BJ (cell line): ENCODE measurements around the gene ZNF654. TPM values are rescaled to one million over a fixed set of nuclear protein-coding genes. Genes with fewer than 3 reads are reported as not detected.
A peak's percentile ranks its signal among the peaks of the same experiment; 100 is the strongest.
"Not testable (repeated sequence)": the region's sequence is repeated elsewhere in the genome, so short reads cannot be mapped to it uniquely, and the experiment has no call there.

Experiments
- CTCF ChIA-PET: fragments of 350-600 bp; formaldehyde crosslinking; extraction: SDS; loops from one replicate; lab custom pipeline; 2021; ENCODE audit warnings: antibody characterized with exemption, inconsistent platforms; lab: Yijun Ruan, JAX
- POLR2A ChIA-PET: fragments of 300-600 bp; sonication (Branson Sonifier 250); formaldehyde crosslinking; extraction: SDS; loops from one replicate; lab custom pipeline; 2021; ENCODE audit warnings: antibody characterized with exemption; lab: Charles Lee
- DNase-seq: peaks from one replicate; pipeline ENCODE4 v3.0.0-alpha.2; 2011; ENCODE audit warnings: low read depth
- H3K27me3 ChIP-seq: 2 replicates; pipeline ENCODE4 v1.6.0; 2011; ENCODE audit warnings: low read length; ENCODE audit not compliant: control insufficient read depth, insufficient read depth
- H3K36me3 ChIP-seq: 2 replicates; pipeline ENCODE4 v1.5.1; 2011; ENCODE audit warnings: low read length; ENCODE audit not compliant: control insufficient read depth, insufficient read depth
- H3K4me3 ChIP-seq: 2 replicates; pipeline ENCODE4 v1.5.1; 2011; ENCODE audit warnings: low read depth, mild to moderate bottlenecking, control low read depth, low read length
- CTCF ChIP-seq: IDR thresholded peaks from 2 replicates; pipeline ENCODE4 v1.5.1; 2011; ENCODE audit warnings: low read depth, mild to moderate bottlenecking, control low read depth, inconsistent platforms, low read length, moderate library complexity; ENCODE audit not compliant: insufficient read depth
- polyA minus RNA-seq: library from RNA; depleted of rRNA, polyadenylated mRNA; stranded (reverse); fragments of >200 nt; gene quantifications from 2 replicates; pipeline ENCODE4 v1.2.3, GENCODE V29; 2011; rRNA and poly(A)+ RNA removed
- polyA plus RNA-seq: library from polyadenylated mRNA; depleted of rRNA; stranded (reverse); fragments of >200 nt; gene quantifications from 2 replicates; pipeline ENCODE4 v1.2.3, GENCODE V29; 2011; rRNA removed

Gene ZNF654
- polyA plus RNA-seq, result 2.0 and 4.2 TPM in 2 replicates
- 5.9 TPM in 2 replicates for polyA minus RNA-seq

- no peak for TF ChIP-seq CTCF
- H3K27me3 ChIP-seq, result no peaks in the 10 kb centered on the region
- ChIA-PET POLR2A (interaction anchor here (0.6 kb wide), 1 partner anchor 1133 kb away, joined by 3 read pairs; no protein-coding TSS in a partner anchor), CTCF (interaction anchor here (1.0 kb wide), 1 partner anchor 54 kb away, joined by 4 read pairs; no protein-coding TSS in a partner anchor)
- DNase-seq, result peak; percentile 95
- peaks cover 5% of the 10 kb centered on the region for H3K36me3 ChIP-seq
- H3K4me3 ChIP-seq, result peak within 1 kb of the TSS; percentile 86
Observed at GRCh38 chr3:88058581-88059379, at the start of gene ZNF654, which contains the start of gene CGGBP1. ZNF654 (plus strand) TSS chr3:88059255; CDS start chr3:88059320, 65 bp downstream. CGGBP1 (minus strand) TSS chr3:88059005; CDS start chr3:88055976, 3,029 bp downstream.

GRCh38 chr3:88010810-88011209 is 48.2 kb upstream of the ZNF654 start:
- CTCF ChIA-PET, result interaction anchor here (0.8 to 1.0 kb wide), 3 partner anchors 10 to 239 kb away, joined by 3 read pairs; no protein-coding TSS in a partner anchor
- H3K27me3 ChIP-seq, result no peaks in the 10 kb centered on the region
- no peak for TF ChIP-seq CTCF

GRCh38 chr3:88013592-88013991 is 45.5 kb upstream of the ZNF654 start:
- ChIA-PET POLR2A (no interaction called here), CTCF (interaction anchor here (0.9 to 1.0 kb wide), 2 partner anchors 9 to 11 kb away, joined by 3 read pairs; no protein-coding TSS in a partner anchor)
- TF ChIP-seq CTCF, result no peak
- no peak for DNase-seq
- no peaks in the 10 kb centered on the region for H3K27me3 ChIP-seq
- H3K4me3 ChIP-seq, result no peak overlapping the region
- H3K36me3 ChIP-seq, result no peaks in the 10 kb centered on the region

More at GRCh38 chr3:88010810-88011209, 48.2 kb upstream of the ZNF654 start:
- DNase-seq, result no peak
- Histone ChIP-seq H3K36me3 (no peaks in the 10 kb centered on the region), H3K4me3 (no peak overlapping the region)
- POLR2A ChIA-PET, result no interaction called here

GRCh38 chr3:88015656-88016055 is 43.4 kb upstream of the ZNF654 start:
- CTCF ChIA-PET, result interaction anchor here (0.8 to 0.9 kb wide), 2 partner anchors 11 to 244 kb away, joined by 3 to 5 read pairs; no protein-coding TSS in a partner anchor
- H3K36me3 ChIP-seq, POLR2A ChIA-PET, H3K4me3 ChIP-seq, H3K27me3 ChIP-seq, DNase-seq: not testable (repeated sequence)

GRCh38 chr3:88019024-88019423 is 40.0 kb upstream of the ZNF654 start:
- Histone ChIP-seq H3K36me3 (no peaks in the 10 kb centered on the region), H3K4me3 (no peak overlapping the region), H3K27me3 (no peaks in the 10 kb centered on the region)
- DNase-seq, result no peak
- TF ChIP-seq CTCF, result no peak
- POLR2A ChIA-PET, result no interaction called here
- CTCF ChIA-PET, result interaction anchor here (0.8 to 1.0 kb wide), 2 partner anchors 9 to 11 kb away, joined by 3 read pairs; no protein-coding TSS in a partner anchor
